Osteoblast (primary cell): ENCODE measurements around the gene VPS25. TPM values are rescaled to one million over a fixed set of nuclear protein-coding genes. Genes with fewer than 3 reads are reported as not detected.

Experiments used
- DNase-seq: peaks from one replicate; pipeline ENCODE4 v3.0.0; 2011; ENCODE audit warnings: low spot score, mixed read lengths; ENCODE audit not compliant: insufficient read length; ENCODE audit errors: missing footprints
- H2AFZ ChIP-seq: 2 replicates; pipeline ENCODE4 v1.6.0; 2011; ENCODE audit warnings: mild to moderate bottlenecking, low read length
- H3K27ac ChIP-seq: 2 replicates; pipeline ENCODE4 v1.5.1; 2011; ENCODE audit warnings: mild to moderate bottlenecking, low read depth, low read length, moderate library complexity
- H3K27me3 ChIP-seq: 2 replicates; pipeline ENCODE4 v1.6.0; 2012; ENCODE audit warnings: mild to moderate bottlenecking, control low read depth, inconsistent platforms, low read length, moderate library complexity; ENCODE audit not compliant: insufficient read depth
- H3K36me3 ChIP-seq: 2 replicates; pipeline ENCODE4 v1.5.1; 2011; ENCODE audit warnings: mild to moderate bottlenecking, low read length, control low read depth, moderate library complexity; ENCODE audit not compliant: insufficient read depth
- H3K4me1 ChIP-seq: 2 replicates; pipeline ENCODE4 v1.5.1; 2011; ENCODE audit warnings: mild to moderate bottlenecking, low read length, control low read depth, moderate library complexity; ENCODE audit not compliant: insufficient read depth
- H3K4me2 ChIP-seq: 2 replicates; pipeline ENCODE4 v1.6.0; 2011; ENCODE audit warnings: mild to moderate bottlenecking, low read length; ENCODE audit not compliant: insufficient read depth
- H3K4me3 ChIP-seq: fragments of 200-600 bp; sonication (generic); 3 replicates; pipeline ENCODE4 v1.5.1; 2012; ENCODE audit warnings: mild to moderate bottlenecking, low read length, inconsistent platforms; ENCODE audit not compliant: insufficient read depth
- H3K79me2 ChIP-seq: 2 replicates; pipeline ENCODE4 v1.6.0; 2012; ENCODE audit warnings: mild to moderate bottlenecking, low read length, control low read depth, inconsistent platforms; ENCODE audit not compliant: insufficient read depth
- H3K9me3 ChIP-seq: 2 replicates; pipeline ENCODE4 v1.5.1; 2011; ENCODE audit warnings: low read depth, low read length, control low read depth
- H4K20me1 ChIP-seq: 2 replicates; pipeline ENCODE4 v1.6.0; 2012; ENCODE audit warnings: mild to moderate bottlenecking, low read length, control low read depth; ENCODE audit not compliant: insufficient read depth
- CTCF ChIP-seq: IDR thresholded peaks from 2 replicates; pipeline ENCODE4 v1.5.1; 2011; ENCODE audit warnings: mild to moderate bottlenecking, low read depth, low read length, moderate library complexity; ENCODE audit errors: extremely low read depth
- total RNA-seq: library from RNA; depleted of rRNA; stranded (reverse); fragments of >200 nt; gene quantifications from 2 replicates; pipeline ENCODE4 v1.2.3, GENCODE V29; 2012

The VPS25 gene
- total RNA-seq, 1 donor = 46.7 TPM

GRCh38 chr17:42782166-42783061 lies 9.2 kb downstream of the VPS25 start:
- H3K4me2 ChIP-seq = peak overlapping the region; percentile 83
- DNase-seq = no peak
- no peak overlapping the region for H2AFZ ChIP-seq
- H3K27ac ChIP-seq = peak overlapping the region; percentile 34
- H4K20me1 ChIP-seq = peaks cover 3% of the 10 kb centered on the region
- peak overlapping the region; percentile 74 for H3K4me3 ChIP-seq
- H3K27me3 ChIP-seq = no peaks in the 10 kb centered on the region
- H3K4me1 ChIP-seq = peaks cover 25% of the 10 kb centered on the region
- H3K79me2 ChIP-seq = peaks cover 15% of the 10 kb centered on the region
- no peak for TF ChIP-seq CTCF
- peaks cover 25% of the 10 kb centered on the region for H3K36me3 ChIP-seq
- H3K9me3 ChIP-seq = no peaks in the 10 kb centered on the region

DNA sequence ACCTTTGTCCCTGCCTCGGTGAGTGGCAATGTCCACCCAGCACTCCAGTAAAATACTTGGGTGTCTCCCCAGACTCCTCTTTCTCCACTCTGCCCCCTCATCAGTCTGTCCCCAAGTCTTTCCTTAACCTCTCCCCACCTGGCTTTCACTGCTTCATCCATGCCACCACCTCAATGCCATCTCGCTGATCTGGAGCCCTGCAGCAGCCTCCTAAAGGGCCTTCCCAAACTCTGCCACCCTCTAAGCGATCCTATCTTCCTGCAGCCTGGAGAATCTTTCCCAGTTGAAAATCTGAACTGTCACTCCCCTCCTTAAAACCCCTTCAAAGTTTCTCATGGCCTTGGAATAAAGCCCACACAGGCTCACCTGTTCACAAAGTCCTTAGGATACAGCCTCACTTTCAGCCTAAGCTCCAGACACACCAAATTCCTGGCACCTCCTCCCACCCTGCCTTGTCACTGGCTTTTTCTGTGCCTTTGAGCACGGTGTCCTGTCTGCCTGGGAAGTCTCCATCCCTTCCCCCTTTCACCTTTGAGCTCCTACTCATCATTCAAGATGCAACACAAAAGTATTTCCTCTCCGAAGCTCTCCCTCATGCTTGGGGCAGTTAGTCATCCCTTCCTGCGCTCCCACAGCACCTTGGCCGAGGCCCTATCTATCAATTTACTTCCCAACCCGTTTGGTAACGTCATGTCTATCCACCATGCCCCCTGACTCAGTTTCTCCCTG lies 10.0 kb downstream of the VPS25 start:
- Histone ChIP-seq H3K36me3 (peaks cover 27% of the 10 kb centered on the region), H3K9me3 (no peaks in the 10 kb centered on the region), H3K79me2 (peaks cover 15% of the 10 kb centered on the region), H3K4me3 (peak overlapping the region; percentile 2), H2AFZ (no peak overlapping the region), H3K27ac (peak overlapping the region; percentile 34), H4K20me1 (peaks cover 3% of the 10 kb centered on the region), H3K4me2 (peak overlapping the region; percentile 83), H3K27me3 (no peaks in the 10 kb centered on the region), H3K4me1 (peaks cover 25% of the 10 kb centered on the region)
- TF ChIP-seq CTCF = no peak
- DNase-seq = peak; percentile 95

DNA sequence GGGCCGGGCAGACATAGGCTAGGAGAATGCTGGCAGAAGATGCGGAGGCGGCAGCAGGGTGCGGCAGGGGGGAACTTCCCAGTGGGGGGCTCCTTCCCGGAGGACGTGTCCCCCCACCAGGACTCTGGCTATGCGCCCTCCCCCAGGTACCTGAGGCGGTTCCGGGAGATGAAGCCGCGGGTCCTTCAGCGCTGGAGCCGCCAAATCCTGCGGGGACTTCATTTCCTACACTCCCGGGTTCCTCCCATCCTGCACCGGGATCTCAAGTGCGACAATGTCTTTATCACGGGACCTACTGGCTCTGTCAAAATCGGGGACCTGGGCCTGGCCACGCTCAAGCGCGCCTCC lies 10.5 kb downstream of the VPS25 start:
- no peak overlapping the region for H3K27ac ChIP-seq
- H3K4me2 ChIP-seq = peak overlapping the region; percentile 83
- H3K4me3 ChIP-seq = no peak overlapping the region

More for the DNA sequence above, 10.5 kb downstream of the VPS25 start:
- Histone ChIP-seq H4K20me1 (peaks cover 3% of the 10 kb centered on the region), H3K36me3 (peaks cover 27% of the 10 kb centered on the region), H2AFZ (no peak overlapping the region), H3K79me2 (peaks cover 15% of the 10 kb centered on the region), H3K27me3 (no peaks in the 10 kb centered on the region), H3K4me1 (peaks cover 25% of the 10 kb centered on the region), H3K9me3 (no peaks in the 10 kb centered on the region)
- DNase-seq = no peak
- no peak for TF ChIP-seq CTCF
